ENCODE results near the gene SVOP. TPM values are rescaled to one million over a fixed set of nuclear protein-coding genes. Genes with fewer than 3 reads are reported as not detected.
A peak's percentile ranks its signal among the peaks of the same experiment; 100 is the strongest.

Gene SVOP
- total RNA-seq, 1 donor from 2014 or later = not detected

GRCh38 chr12:109027767-109028166, 6.9 kb upstream of the SVOP start:
- H3K27ac Mint-ChIP-seq (ENCODE audit: unreplicated experiment) = peak overlapping the region; percentile 27
- peaks cover 2% of the 10 kb centered on the region for H3K27me3 Mint-ChIP-seq (ENCODE audit: low read depth)
- H3K36me3 Mint-ChIP-seq (ENCODE audit: low read depth) = no peaks in the 10 kb centered on the region
- peaks cover 27% of the 10 kb centered on the region for H3K4me1 Mint-ChIP-seq (ENCODE audit: low read depth)
- no peak overlapping the region for H3K4me3 Mint-ChIP-seq (ENCODE audit: unreplicated experiment)
- DNase-seq (ENCODE audit: low spot score) = no peak
- TF ChIP-seq CTCF (IDR thresholded peaks at IDR 0.05) = no peak
- H3K9me3 Mint-ChIP-seq (ENCODE audit: low read depth) = no peaks in the 10 kb centered on the region

- no peaks in the 10 kb centered on the region for H3K36me3 Mint-ChIP-seq (ENCODE audit: low read depth)
- TF ChIP-seq CTCF (IDR thresholded peaks at IDR 0.05) = no peak
- H3K4me1 Mint-ChIP-seq (ENCODE audit: low read depth) = peaks cover 3% of the 10 kb centered on the region
- DNase-seq (ENCODE audit: low spot score) = no peak
- no peaks in the 10 kb centered on the region for H3K9me3 Mint-ChIP-seq (ENCODE audit: low read depth)
- no peak overlapping the region for H3K4me3 Mint-ChIP-seq (ENCODE audit: unreplicated experiment)
- H3K27ac Mint-ChIP-seq (ENCODE audit: unreplicated experiment) = no peak overlapping the region
- H3K27me3 Mint-ChIP-seq (ENCODE audit: low read depth) = peaks cover 19% of the 10 kb centered on the region
Measured at GRCh38 chr12:109020146-109020795, 597 bp downstream of the SVOP start.

GRCh38 chr12:109018296-109018695, 2.6 kb downstream of the SVOP start:
- TF ChIP-seq CTCF (IDR thresholded peaks at IDR 0.05) = no peak
- H3K9me3 Mint-ChIP-seq (ENCODE audit: low read depth) = no peaks in the 10 kb centered on the region
- no peak overlapping the region for H3K27ac Mint-ChIP-seq (ENCODE audit: unreplicated experiment)
- no peak overlapping the region for H3K4me3 Mint-ChIP-seq (ENCODE audit: unreplicated experiment)
- DNase-seq (ENCODE audit: low spot score) = no peak
- peaks cover 32% of the 10 kb centered on the region for H3K27me3 Mint-ChIP-seq (ENCODE audit: low read depth)
- peaks cover 3% of the 10 kb centered on the region for H3K4me1 Mint-ChIP-seq (ENCODE audit: low read depth)
- H3K36me3 Mint-ChIP-seq (ENCODE audit: low read depth) = no peaks in the 10 kb centered on the region

- Mint-ChIP-seq H3K27ac (ENCODE audit: unreplicated experiment) (no peak overlapping the region), H3K9me3 (ENCODE audit: low read depth) (no peaks in the 10 kb centered on the region), H3K4me1 (ENCODE audit: low read depth) (peaks cover 3% of the 10 kb centered on the region), H3K4me3 (ENCODE audit: unreplicated experiment) (no peak overlapping the region), H3K36me3 (ENCODE audit: low read depth) (no peaks in the 10 kb centered on the region), H3K27me3 (ENCODE audit: low read depth) (peaks cover 36% of the 10 kb centered on the region)
- no peak for TF ChIP-seq CTCF (IDR thresholded peaks at IDR 0.05)
- DNase-seq (ENCODE audit: low spot score) = no peak
Measured at GRCh38 chr12:109016978-109017377, 3.9 kb downstream of the SVOP start.

- Mint-ChIP-seq H3K4me3 (ENCODE audit: unreplicated experiment) (no peak overlapping the region), H3K27ac (ENCODE audit: unreplicated experiment) (no peak overlapping the region), H3K9me3 (ENCODE audit: low read depth) (no peaks in the 10 kb centered on the region), H3K36me3 (ENCODE audit: low read depth) (no peaks in the 10 kb centered on the region), H3K27me3 (ENCODE audit: low read depth) (peaks cover 44% of the 10 kb centered on the region), H3K4me1 (ENCODE audit: low read depth) (peaks cover 3% of the 10 kb centered on the region)
- no peak for DNase-seq (ENCODE audit: low spot score)
- TF ChIP-seq CTCF (IDR thresholded peaks at IDR 0.05) = no peak
Measured at GRCh38 chr12:109016016-109016415, 4.9 kb downstream of the SVOP start.
